OCI-LY7 (cell line): ENCODE measurements around the gene PLD5. TPM values are rescaled to one million over a fixed set of nuclear protein-coding genes. Genes with fewer than 3 reads are reported as not detected.

Source experiments
- BruUV-seq: library from RNA; stranded (reverse); fragments of 400-500 nt; replicated peaks from 2 replicates; lab custom pipeline; 2021; lab: Mats Ljungman, UMichigan
- CTCF ChIA-PET: fragments of 300-600 bp; sonication (Branson Sonifier 250); formaldehyde crosslinking; loops from one replicate; lab custom pipeline; 2022; ENCODE audit warnings: antibody characterized with exemption; ENCODE audit not compliant: unreplicated experiment; lab: Charles Lee
- POLR2A ChIA-PET: fragments of 300-600 bp; sonication (Branson Sonifier 250); formaldehyde crosslinking; loops from one replicate; lab custom pipeline; 2022; ENCODE audit warnings: antibody characterized with exemption; lab: Charles Lee
- DNase-seq: peaks from one replicate; pipeline ENCODE4 v3.0.0-alpha.2; 2015; ENCODE audit warnings: low spot score
- H2AFZ ChIP-seq: fragments of 200-600 bp; sonication (generic), shearing (Covaris generic); 2 replicates; pipeline ENCODE4 v1.6.1; 2014; ENCODE audit warnings: mild to moderate bottlenecking, antibody characterized with exemption, low read length, moderate library complexity
- H3K27ac ChIP-seq: fragments of 200-600 bp; sonication (generic); 2 replicates; pipeline ENCODE4 v1.5.1; 2014; ENCODE audit warnings: mixed run types, low read depth, mild to moderate bottlenecking, moderate library complexity, low read length, inconsistent platforms; ENCODE audit not compliant: poor library complexity, severe bottlenecking
- H3K36me3 ChIP-seq: fragments of 200-600 bp; sonication (generic); 2 replicates; pipeline ENCODE4 v1.6.1; 2014; ENCODE audit warnings: mild to moderate bottlenecking, antibody characterized with exemption, low read length, moderate library complexity, mixed read lengths; ENCODE audit not compliant: insufficient read depth
- H3K4me1 ChIP-seq: fragments of 200-600 bp; sonication (generic); 2 replicates; pipeline ENCODE4 v1.5.1; 2014; ENCODE audit warnings: mild to moderate bottlenecking, low read length; ENCODE audit not compliant: insufficient read depth, poor library complexity, severe bottlenecking
- H3K4me2 ChIP-seq: fragments of 200-600 bp; sonication (generic); 2 replicates; pipeline ENCODE4 v1.6.1; 2014; ENCODE audit warnings: mild to moderate bottlenecking, low read length
- H3K4me3 ChIP-seq: fragments of 200-600 bp; sonication (generic); 2 replicates; pipeline ENCODE4 v1.5.1; 2014; ENCODE audit warnings: mild to moderate bottlenecking, low read depth, low read length; ENCODE audit not compliant: poor library complexity, severe bottlenecking
- H3K79me2 ChIP-seq: fragments of 200-600 bp; sonication (generic); 2 replicates; pipeline ENCODE4 v1.6.1; 2016; ENCODE audit warnings: low read depth, mild to moderate bottlenecking, low read length, moderate library complexity, mixed read lengths; ENCODE audit not compliant: insufficient read depth
- H3K9me2 ChIP-seq: fragments of 200-600 bp; sonication (generic); 2 replicates; pipeline ENCODE4 v1.6.1; 2016; ENCODE audit warnings: mild to moderate bottlenecking, low read length, mixed read lengths; ENCODE audit not compliant: insufficient read depth
- H3K9me3 ChIP-seq: fragments of 200-600 bp; sonication (generic); 2 replicates; pipeline ENCODE4 v1.6.1; 2014; ENCODE audit warnings: mild to moderate bottlenecking, mixed run types, low read length, mixed read lengths
- H4K20me1 ChIP-seq: fragments of 200-600 bp; sonication (generic); 2 replicates; pipeline ENCODE4 v1.6.1; 2014; ENCODE audit warnings: mild to moderate bottlenecking, antibody characterized with exemption, low read length, moderate library complexity, mixed read lengths; ENCODE audit not compliant: insufficient read depth
- EZH2phosphoT487 ChIP-seq: fragments of 200-600 bp; sonication (generic); IDR thresholded peaks from 2 replicates; pipeline ENCODE4 v1.6.1; 2018; ENCODE audit warnings: low read depth, borderline replicate concordance, mild to moderate bottlenecking, mixed run types, antibody characterized with exemption, low read length, moderate library complexity, mixed read lengths
- intact Hi-C: fragments of 100-400 bp; cut with micrococcal nuclease; formaldehyde crosslinking; loops from one replicate; pipeline ENCODE4 v1.10.0; 2022; ENCODE audit not compliant: unreplicated experiment
- total RNA-seq, 2 experiments: library from RNA; depleted of rRNA in 1 of 2; stranded (reverse); fragments of >200 nt in 1 of 2; shearing (Covaris generic) in 1 of 2; gene quantifications; 2 replicates each; pipeline ENCODE4 v1.2.3, GENCODE V29; 2014 to 2022
- TF ChIP-seq, protein P1 (sequence below): fragments of 200-600 bp; sonication (generic); conservative IDR thresholded peaks from 2 replicates; pipeline ENCODE4 v1.5.1; 2014; ENCODE audit warnings: mild to moderate bottlenecking, antibody characterized with exemption, low read length, moderate library complexity, mixed read lengths

The PLD5 gene
- total RNA-seq, 2 experiments from 2014 or later: not detected

DNA sequence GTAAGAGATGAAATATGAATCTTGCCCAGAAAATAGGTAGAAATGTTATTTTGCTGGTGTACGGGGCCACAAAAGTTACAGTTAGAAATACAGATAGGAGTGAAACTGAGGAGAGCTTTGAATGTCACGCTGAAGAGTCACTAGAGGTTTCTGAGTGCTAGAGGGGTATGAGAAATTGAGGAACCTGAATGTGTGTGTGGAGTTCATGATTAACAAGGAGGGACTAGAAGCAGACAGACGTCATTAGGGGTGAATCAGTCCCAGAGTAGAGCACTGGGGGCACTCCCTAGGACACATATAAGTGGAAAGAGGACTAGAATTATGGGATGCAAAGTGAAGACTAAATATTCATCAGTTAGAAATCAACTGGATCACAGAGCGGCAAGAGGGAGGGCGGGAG lies 336.7 kb downstream of the PLD5 start:
- Histone ChIP-seq H3K79me2 (no peaks in the 10 kb centered on the region), H3K9me3 (no peaks in the 10 kb centered on the region), H3K4me1 (no peaks in the 10 kb centered on the region), H3K4me3 (no peak overlapping the region), H3K36me3 (no peaks in the 10 kb centered on the region), H2AFZ (no peak overlapping the region), H3K4me2 (no peak overlapping the region), H4K20me1 (no peaks in the 10 kb centered on the region), H3K9me2 (no peaks in the 10 kb centered on the region), H3K27ac (no peak overlapping the region)
- POLR2A ChIA-PET: no interaction called here
- no TSS peak for BruUV-seq
- DNase-seq: no peak
- TF ChIP-seq EZH2phosphoT487: no peak
- TF ChIP-seq, protein P1, sequence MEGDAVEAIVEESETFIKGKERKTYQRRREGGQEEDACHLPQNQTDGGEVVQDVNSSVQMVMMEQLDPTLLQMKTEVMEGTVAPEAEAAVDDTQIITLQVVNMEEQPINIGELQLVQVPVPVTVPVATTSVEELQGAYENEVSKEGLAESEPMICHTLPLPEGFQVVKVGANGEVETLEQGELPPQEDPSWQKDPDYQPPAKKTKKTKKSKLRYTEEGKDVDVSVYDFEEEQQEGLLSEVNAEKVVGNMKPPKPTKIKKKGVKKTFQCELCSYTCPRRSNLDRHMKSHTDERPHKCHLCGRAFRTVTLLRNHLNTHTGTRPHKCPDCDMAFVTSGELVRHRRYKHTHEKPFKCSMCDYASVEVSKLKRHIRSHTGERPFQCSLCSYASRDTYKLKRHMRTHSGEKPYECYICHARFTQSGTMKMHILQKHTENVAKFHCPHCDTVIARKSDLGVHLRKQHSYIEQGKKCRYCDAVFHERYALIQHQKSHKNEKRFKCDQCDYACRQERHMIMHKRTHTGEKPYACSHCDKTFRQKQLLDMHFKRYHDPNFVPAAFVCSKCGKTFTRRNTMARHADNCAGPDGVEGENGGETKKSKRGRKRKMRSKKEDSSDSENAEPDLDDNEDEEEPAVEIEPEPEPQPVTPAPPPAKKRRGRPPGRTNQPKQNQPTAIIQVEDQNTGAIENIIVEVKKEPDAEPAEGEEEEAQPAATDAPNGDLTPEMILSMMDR: no peak
- CTCF ChIA-PET: no interaction called here
- intact Hi-C loops: no loop called here

GRCh38 chr1:242187171-242187570 lies 337.3 kb downstream of the PLD5 start:
- Histone ChIP-seq H3K9me3 (no peaks in the 10 kb centered on the region), H3K9me2 (no peaks in the 10 kb centered on the region), H3K4me3 (no peak overlapping the region), H3K4me2 (no peak overlapping the region), H3K4me1 (no peaks in the 10 kb centered on the region), H2AFZ (no peak overlapping the region), H3K79me2 (no peaks in the 10 kb centered on the region), H4K20me1 (no peaks in the 10 kb centered on the region), H3K36me3 (no peaks in the 10 kb centered on the region), H3K27ac (no peak overlapping the region)
- no TSS peak for BruUV-seq
- TF ChIP-seq, protein P1: no peak
- TF ChIP-seq EZH2phosphoT487: no peak
- ChIA-PET POLR2A (no interaction called here), CTCF (no interaction called here)
- DNase-seq: no peak
- intact Hi-C loops: no loop called here

- DNase-seq: no peak
- Histone ChIP-seq H3K4me3 (no peak overlapping the region), H3K9me2 (no peaks in the 10 kb centered on the region), H4K20me1 (no peaks in the 10 kb centered on the region), H3K79me2 (no peaks in the 10 kb centered on the region), H3K4me2 (no peak overlapping the region), H3K27ac (no peak overlapping the region), H3K36me3 (no peaks in the 10 kb centered on the region), H3K4me1 (no peaks in the 10 kb centered on the region), H2AFZ (no peak overlapping the region), H3K9me3 (no peaks in the 10 kb centered on the region)
- CTCF ChIA-PET: no interaction called here
- POLR2A ChIA-PET: interaction anchor here (0.6 kb wide), 1 partner anchor 1492 kb away, joined by 3 read pairs; no protein-coding TSS in a partner anchor
- intact Hi-C loops: no loop called here
- BruUV-seq: no TSS peak
- TF ChIP-seq, protein P1: no peak
- no peak for TF ChIP-seq EZH2phosphoT487
Measured at GRCh38 chr1:242185731-242186130, 338.8 kb downstream of the PLD5 start.
